Uterus (tissue), 2 donors: Measurements from ENCODE around the gene FKBP11.

Experiments used
- CTCF ChIP-seq, 4 experiments: fragments of 200-600 bp in 2 of 4; fragments of 450-650 bp in 2 of 4; sonication (generic) in 2 of 4; IDR thresholded peaks; one replicate each; pipeline ENCODE4 v1.5.1; 2016 to 2019; ENCODE audit warnings: antibody characterized with exemption in 4 of 4, mild to moderate bottlenecking in 2 of 4, moderate library complexity in 1 of 4
- POLR2A ChIP-seq, 2 donors: fragments of 450-650 bp; IDR thresholded peaks; one replicate each; pipeline ENCODE4 v1.6.1; 2016; ENCODE audit warnings: antibody characterized with exemption in 2 of 2, mild to moderate bottlenecking in 1 of 2, moderate library complexity in 1 of 2

GRCh38 chr12:48927261-48927660 lies 2.0 kb upstream of the FKBP11 start:
- TF ChIP-seq CTCF (IDR thresholded peaks at IDR 0.05) (no peak), POLR2A (IDR thresholded peaks at IDR 0.05) (no peak)
